LNCaP clone FGC (cell line): ENCODE results near the gene FITM2.

Experiments used
- DNase-seq: peaks from one replicate; pipeline ENCODE4 v3.0.0-alpha.2; 2011; ENCODE audit warnings: low read depth
- H3K4me3 ChIP-seq: 2 replicates; pipeline ENCODE4 v1.5.1; 2011; ENCODE audit warnings: mild to moderate bottlenecking, low read depth, low read length, control low read depth
- TF ChIP-seq, protein P1 (sequence below): IDR thresholded peaks from 2 replicates; pipeline ENCODE4 v1.5.1; 2012; ENCODE audit warnings: mild to moderate bottlenecking; ENCODE audit not compliant: control insufficient read depth, insufficient read depth; ENCODE audit errors: extremely low read depth

FITM2 gene

DNA sequence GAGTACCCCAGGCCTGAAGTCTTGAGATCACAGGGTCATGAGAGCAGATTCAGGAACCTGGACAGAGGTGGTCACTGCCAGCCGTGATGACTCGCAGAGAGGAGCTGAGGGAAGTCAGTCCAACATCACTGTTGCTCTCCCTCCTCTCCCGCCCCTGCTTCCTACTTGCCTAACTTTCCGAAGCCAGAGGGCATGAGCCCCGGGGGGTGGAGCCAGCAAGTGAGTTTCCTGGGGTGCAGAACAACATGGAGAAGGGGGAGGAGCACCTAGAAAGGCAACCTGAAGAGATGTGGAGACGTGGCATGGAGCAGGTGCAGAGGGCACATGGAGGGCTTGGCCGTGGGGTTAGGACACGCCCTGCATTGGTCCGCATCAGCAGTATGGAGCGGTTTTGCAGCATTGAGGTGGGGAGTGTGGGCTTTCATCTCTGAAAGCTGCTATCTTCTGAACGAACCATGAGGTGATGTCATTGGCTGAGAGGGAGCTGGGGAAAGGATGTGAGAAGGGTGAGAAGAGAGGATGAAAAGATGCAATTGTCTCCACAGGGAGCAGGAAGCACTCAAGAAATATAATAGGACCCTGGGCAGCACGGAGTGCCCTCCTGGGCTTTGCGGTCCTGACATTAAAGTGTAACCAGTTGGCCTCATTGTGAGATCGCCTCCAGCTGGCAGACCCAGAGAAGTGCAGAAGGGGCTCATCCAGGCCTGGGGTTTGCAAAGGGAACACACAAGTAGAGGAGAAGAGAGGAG lies 38.9 kb downstream of the FITM2 start:
- no peak for DNase-seq
- H3K4me3 ChIP-seq, result no peak overlapping the region
- TF ChIP-seq, protein P1, sequence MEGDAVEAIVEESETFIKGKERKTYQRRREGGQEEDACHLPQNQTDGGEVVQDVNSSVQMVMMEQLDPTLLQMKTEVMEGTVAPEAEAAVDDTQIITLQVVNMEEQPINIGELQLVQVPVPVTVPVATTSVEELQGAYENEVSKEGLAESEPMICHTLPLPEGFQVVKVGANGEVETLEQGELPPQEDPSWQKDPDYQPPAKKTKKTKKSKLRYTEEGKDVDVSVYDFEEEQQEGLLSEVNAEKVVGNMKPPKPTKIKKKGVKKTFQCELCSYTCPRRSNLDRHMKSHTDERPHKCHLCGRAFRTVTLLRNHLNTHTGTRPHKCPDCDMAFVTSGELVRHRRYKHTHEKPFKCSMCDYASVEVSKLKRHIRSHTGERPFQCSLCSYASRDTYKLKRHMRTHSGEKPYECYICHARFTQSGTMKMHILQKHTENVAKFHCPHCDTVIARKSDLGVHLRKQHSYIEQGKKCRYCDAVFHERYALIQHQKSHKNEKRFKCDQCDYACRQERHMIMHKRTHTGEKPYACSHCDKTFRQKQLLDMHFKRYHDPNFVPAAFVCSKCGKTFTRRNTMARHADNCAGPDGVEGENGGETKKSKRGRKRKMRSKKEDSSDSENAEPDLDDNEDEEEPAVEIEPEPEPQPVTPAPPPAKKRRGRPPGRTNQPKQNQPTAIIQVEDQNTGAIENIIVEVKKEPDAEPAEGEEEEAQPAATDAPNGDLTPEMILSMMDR, result no peak

DNA sequence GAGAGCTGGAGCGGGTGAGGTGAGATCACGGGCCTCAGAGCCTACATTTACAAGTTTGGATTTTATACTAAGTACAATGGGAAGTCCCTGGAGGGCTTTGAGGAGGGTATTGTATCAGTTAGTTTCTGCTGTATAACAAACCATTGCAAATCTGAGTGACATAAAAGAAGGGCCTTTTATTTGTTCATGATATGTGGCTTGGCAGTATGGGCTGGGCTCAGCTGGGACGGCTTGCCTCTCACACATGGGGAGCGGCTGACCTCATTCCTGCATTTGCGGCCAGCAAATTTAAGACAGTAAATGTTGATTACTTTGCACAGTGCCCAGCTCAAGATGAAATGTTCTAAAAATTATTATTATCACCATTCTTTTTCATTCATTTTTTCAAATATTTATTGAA lies 42.2 kb downstream of the FITM2 start:
- DNase-seq, result no peak
- H3K4me3 ChIP-seq, result no peak overlapping the region
- TF ChIP-seq, protein P1, result no peak

DNA sequence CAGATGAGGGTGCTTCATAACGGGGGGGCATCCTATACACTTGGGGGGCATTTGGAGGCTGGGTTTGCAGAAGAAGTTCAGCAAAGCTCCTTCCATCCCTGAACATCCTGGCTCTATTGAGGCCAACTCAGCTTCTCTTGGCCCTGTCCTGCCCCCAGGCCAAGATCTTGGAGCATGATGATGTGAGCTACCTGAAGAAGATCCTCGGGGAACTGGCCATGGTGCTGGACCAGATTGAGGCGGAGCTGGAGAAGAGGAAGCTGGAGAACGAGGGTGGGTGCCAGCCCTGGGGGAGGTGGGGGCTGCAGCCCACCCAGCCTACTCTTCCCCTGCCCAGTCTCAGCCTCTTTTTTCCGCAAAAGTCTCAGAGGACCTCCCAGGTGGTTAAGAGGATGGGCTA lies 46.7 kb downstream of the FITM2 start:
- TF ChIP-seq, protein P1, result no peak
- DNase-seq, result no peak
- H3K4me3 ChIP-seq, result no peak overlapping the region

DNA sequence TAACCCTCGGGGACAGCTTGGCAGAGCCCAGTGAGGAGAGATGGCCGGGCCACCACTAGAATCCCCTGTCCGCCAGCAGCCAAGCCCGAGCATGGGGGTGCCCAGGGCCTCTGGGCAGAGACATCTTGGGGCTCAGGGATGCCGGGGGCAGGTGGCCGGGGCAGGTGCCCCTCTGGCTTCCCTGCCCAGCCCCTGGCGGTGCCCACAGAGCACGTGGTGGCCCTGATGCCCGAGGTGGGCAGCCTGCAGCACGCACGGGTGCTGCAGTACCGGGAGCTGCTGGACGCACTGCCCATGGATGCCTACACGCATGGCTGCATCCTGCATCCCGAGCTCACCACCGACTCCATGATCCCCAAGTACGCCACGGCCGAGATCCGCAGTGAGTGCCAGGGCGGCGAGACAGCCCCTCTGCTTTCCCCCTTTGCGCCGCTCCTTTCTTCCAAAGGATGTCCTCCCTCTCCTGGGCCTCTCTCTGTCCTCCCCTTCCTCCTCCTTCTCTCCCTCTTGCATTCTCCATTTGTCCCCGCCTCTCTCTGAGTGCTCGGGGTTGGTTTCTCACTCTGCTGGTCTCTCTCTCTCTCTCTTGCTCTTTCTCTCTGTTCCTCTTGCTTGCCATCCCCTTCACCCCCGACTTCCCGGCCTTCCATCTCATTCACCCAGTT lies 52.6 kb downstream of the FITM2 start:
- TF ChIP-seq, protein P1, result no peak
- DNase-seq, result no peak
- no peak overlapping the region for H3K4me3 ChIP-seq

DNA sequence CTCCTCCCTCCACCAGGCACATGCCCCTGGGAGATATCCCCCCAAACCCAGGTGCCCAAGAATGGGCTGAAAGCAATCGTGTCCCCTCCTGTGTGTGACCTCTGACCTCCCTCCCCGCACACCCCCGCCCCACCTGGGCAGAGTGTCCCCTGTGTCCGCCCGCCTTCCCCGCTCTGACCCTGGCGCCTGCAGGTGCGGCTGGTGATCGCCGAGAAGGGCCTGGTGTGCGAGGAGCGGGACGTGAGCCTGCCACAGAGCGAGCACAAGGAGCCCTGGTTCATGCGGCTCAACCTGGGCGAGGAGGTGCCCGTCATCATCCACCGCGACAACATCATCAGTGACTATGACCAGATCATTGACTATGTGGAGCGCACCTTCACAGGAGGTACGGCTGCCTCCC lies 54.0 kb downstream of the FITM2 start:
- no peak overlapping the region for H3K4me3 ChIP-seq
- DNase-seq, result no peak
- TF ChIP-seq, protein P1, result no peak

DNA sequence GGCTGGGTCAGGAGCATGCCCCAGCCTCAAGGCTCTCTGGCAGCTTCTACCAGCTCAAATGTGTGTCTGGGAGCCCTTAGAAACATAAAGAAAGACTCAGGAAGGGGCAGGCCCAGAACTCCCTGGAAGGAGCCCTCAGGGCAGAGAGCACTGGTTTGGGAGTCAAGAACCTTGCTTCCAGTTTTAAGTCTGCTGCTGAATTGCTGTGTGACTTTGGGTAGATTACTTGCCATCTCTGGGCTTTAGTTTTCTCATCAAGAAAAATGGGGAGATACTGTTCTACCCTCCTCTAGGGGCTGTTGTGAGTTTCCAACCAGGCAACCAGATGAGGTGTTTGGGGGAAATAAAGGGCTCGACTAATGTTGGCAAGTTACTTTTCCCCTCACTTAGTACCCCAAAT lies 55.1 kb downstream of the FITM2 start:
- TF ChIP-seq, protein P1, result no peak
- DNase-seq, result no peak

More for the DNA sequence above, 55.1 kb downstream of the FITM2 start:
- H3K4me3 ChIP-seq, result no peak overlapping the region
